Stimulated activated CD4-positive, alpha-beta T cell treated with anti-CD3 and anti-CD28 coated beads, Interleukin-12 subunit alpha, Interleukin-12 subunit beta, amount 100 ng/mL, for 24 hours (primary cell): ENCODE data around the gene RPL35.
A peak's percentile ranks its signal among the peaks of the same experiment; 100 is the strongest.

ENCODE experiments used
- DNase-seq, 2 experiments: peaks; one replicate each; pipeline ENCODE4 v3.0.0-alpha.2; 2020; ENCODE audit warnings: low read depth in 2 of 2

Gene RPL35

GRCh38 chr9:124861342-124862229 is at the start of gene RPL35, which contains the start of gene ARPC5L:
RPL35 (minus strand) TSS chr9:124861957; CDS start chr9:124861912, 45 bp downstream.
ARPC5L (plus strand) TSS chr9:124862130; CDS start chr9:124869291, 7,161 bp downstream.
- DNase-seq = peak; percentile 93

- DNase-seq = no peak
Measured at GRCh38 chr9:124908098-124908497, 46.3 kb upstream of the RPL35 start.

DNA sequence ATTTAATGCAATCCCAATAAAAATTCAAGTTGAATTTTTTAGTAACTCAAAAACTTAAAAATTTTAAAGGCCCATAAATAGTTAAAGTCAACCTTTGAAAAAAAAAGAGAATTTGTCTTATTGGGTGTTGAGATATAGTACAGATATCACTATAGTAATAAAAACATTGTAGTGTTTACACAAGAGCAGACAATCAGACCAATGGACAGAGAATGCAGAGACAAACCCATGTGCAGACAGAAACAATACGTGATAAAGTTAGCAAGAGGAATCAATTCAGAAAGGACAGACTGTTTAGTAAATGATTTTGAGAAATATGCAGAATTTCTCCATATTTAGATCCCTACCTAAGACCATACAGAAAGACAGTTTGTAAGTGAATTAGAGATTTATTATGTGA is 45.2 kb upstream of the RPL35 start:
- no peak for DNase-seq

DNA sequence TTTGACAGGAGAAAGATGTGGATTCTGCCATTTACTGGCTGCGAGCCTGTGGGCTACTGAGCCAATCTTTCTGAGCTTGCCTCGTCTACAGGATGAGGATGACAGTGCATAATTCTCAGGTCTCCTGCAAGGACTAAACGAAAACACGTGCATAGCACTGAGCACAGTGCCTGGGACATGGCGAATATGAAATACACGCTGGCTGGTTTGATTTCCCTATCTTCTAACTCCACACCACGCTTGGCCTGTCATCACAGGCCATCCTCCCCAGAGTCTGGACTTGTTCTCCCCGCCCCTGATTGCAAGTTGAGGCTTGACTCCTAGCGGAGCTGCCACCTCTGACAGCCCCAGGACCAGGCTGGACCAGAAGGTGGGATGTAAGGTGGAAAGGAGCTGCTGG is 38.1 kb upstream of the RPL35 start:
- DNase-seq = no peak

GRCh38 chr9:124897570-124898460 is 36.1 kb upstream of the RPL35 start:
- no peak for DNase-seq

- DNase-seq = no peak
Measured at GRCh38 chr9:124894741-124895170, 33.0 kb upstream of the RPL35 start.

- DNase-seq = no peak
Measured at GRCh38 chr9:124894035-124894740, 32.4 kb upstream of the RPL35 start.

DNA sequence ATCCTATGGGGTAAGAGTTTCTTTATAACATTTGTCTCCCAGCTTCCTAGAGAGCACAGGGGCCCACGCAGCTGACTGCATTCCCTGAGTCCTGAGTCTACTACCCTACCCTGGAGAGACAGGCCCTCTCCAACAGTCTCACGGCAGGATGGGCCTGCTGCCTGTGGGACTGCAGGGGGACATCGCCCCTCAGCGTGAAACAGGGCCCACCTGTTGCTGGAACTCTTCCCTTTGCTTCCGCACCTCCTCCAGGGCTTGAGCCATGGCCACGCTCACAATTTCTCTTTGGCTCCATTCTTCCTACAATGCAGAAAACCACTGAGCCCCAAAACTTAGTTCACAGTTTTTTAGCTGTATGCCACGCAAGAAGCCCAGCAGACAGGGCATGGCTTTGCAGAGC is 28.4 kb upstream of the RPL35 start:
- no peak for DNase-seq

DNA sequence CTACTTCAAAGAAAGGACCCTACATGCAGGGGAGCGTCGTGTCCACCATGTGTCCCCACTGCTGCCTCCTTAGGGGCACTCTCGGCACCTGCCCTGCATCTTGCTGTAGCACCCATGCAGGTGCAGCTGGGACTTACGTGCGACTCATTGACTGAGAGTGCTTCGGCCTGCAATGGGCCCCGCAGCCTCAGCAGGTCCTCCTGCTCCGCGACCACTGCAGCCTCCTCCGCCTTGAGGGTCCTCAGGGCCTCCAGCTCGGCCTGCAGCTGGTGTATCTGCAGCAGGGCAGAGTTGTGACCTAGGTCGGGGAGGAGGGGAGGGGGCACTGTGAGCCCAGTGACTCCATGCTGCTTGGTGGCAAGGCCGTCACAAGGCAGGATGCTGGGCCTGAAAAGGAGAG is 27.2 kb upstream of the RPL35 start:
- DNase-seq = no peak

DNA sequence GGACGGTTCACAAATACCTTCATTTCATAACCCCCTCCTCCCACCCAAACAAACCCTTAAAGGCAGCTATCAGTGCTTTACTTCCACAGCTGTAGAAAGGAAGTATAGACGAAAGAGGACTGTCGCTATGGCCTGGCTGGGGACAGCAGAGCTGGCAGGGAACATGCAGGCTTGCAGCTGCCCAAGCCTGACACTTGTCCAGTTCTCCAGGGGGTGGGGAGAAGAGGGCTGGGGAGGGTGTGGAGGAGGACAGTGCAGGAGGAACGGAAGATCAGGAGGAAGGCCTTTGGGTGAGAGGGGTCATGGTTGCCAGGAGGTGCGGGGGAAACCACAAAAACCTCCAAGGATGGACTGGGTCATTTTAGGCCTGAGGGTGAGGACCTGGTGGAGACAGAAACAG is 26.1 kb upstream of the RPL35 start:
- DNase-seq = no peak

DNA sequence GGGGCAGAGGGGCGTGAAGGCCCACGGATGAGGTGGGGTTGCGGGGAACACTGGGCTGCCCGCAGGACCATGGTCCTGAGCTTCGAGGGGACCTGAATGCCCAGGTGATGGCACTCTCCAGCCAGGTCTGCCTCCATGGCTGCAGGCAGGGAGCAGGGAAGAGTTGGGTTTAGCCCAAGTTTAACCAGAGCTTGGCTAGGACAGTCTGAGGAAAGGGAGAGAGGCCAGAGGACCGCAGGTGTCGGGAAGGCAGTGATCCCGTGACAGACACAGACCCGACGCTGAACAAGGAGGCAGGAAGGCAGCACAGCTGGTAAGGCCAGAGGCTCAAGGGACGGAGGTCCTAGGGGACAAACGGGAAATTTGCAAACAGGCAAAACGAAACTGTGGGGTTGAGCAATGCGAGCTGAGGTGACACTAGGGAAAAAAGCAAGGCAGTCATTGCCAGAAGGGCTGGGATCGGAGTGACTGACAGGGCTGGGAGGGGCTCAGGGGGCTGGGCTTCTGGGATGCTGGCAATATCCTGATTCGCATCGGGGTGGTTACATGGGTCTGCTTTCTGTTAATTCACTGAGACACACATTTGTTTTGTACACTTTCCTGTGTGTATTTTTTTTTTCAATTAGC is 25.2 kb upstream of the RPL35 start:
- no peak for DNase-seq

GRCh38 chr9:124886461-124886860 is 24.7 kb upstream of the RPL35 start:
- DNase-seq = no peak

GRCh38 chr9:124885551-124885950 is 23.8 kb upstream of the RPL35 start:
- DNase-seq = no peak

DNA sequence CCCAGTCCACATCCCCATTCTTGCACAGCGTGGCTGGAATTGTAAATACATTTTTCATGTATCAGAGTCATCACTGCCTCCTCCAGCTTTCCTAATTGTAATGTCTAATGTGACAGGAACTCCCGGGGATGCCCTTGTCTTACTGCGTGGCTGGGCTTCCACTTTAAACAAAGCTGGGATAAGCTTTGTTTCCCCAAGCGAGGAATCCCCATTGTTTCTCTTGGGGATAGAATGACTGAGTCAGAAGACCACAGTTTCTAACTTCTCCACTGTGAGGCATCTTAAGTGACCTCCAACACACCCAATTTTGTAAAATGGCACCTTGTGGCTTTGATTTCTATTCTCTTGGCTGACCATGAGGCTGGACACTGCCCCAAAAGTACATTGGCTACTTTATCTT is 22.6 kb upstream of the RPL35 start:
- DNase-seq = no peak

GRCh38 chr9:124882231-124882630 is 20.5 kb upstream of the RPL35 start:
- no peak for DNase-seq

- no peak for DNase-seq
Measured at GRCh38 chr9:124881138-124881743, 19.5 kb upstream of the RPL35 start.

DNA sequence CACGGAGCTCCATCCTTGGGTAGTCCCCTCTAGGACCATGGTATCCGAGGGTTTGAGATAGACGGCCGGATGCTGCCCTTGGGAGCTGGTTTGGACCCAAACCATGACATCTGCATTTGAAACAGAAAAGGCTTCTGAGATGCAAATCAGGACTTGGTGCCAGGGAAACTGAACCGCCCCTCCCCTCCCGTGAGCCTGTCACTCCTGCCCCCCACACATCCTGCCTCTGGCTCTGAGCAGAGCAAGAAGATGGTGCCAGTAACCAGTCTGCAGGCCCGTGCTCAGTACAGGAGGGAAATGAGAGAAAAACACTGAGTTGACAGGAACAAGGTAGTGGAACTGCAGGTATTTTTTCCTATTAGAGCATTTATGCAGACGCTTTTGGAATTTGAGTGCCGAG is 18.7 kb upstream of the RPL35 start:
- DNase-seq = no peak

DNA sequence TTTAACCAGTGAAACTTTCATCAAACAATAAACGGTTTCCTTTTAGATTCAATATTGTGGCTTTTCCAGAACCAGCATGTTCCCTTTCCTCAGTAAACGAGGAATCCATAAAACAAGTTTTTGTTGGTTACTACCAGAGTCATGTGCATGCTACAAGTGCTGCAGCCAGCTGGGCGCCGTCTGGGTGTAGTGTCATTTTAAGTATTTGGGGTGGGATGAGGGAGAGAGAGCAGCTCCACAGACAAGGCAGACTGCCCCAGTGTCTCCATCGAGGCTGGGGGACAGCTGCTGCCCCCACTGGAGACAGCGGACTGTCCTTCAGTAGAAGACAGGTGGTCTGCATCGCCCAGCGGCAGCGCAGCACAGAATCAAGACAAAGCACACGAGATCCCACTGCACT is 17.5 kb upstream of the RPL35 start:
- no peak for DNase-seq

DNA sequence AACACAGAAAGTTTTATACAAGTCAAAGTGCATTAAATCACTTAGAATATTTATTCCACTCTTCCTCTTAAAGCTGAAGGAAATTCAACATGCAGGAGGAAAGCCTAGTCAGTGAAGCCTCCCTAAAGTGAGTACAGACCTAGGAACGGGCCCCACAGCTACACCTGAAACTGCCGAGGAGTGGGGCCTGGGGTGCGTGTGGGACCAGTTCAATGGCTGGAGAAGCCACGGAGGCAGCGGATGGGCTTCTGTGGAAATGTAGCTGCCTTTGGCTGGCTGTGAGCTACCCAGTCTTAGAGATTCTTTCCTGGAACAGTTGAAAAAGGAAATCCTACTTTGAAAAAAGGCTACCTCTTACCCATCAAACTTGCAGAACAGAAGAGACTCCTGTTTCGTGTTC is 16.8 kb upstream of the RPL35 start:
- DNase-seq = no peak

GRCh38 chr9:124878021-124878420 is 16.3 kb upstream of the RPL35 start:
- no peak for DNase-seq
